Heart left ventricle (tissue), 16 donors: Measurements from ENCODE around the gene QSOX1. TPM values are rescaled to one million over a fixed set of nuclear protein-coding genes. Genes with fewer than 3 reads are reported as not detected.

ENCODE experiments used
- ATAC-seq, 4 donors: fragments of 200-7000 bp; cut with Tn5 transposase; one replicate each; pipeline ENCODE4 v1.9.1; 2020 to 2022; ENCODE audit warnings: moderate library complexity in 4 of 4, mild to moderate bottlenecking in 3 of 4, moderate number of reproducible peaks in 1 of 4
- DNase-seq, 5 donors: peaks; one replicate each; pipeline ENCODE4 v3.0.0-alpha.2; 2020
- H3K27ac ChIP-seq, 12 donors: fragments of 200-600 bp; sonication (generic) in 4 of 12; one replicate each; pipeline versions ENCODE4 v1.5.0 to v1.8.0; 2016 to 2022; ENCODE audit warnings: mild to moderate bottlenecking in 2 of 12
- H3K27me3 ChIP-seq, 9 donors: fragments of 200-600 bp; sonication (generic) in 2 of 9; one replicate each; pipeline versions ENCODE4 v1.5.1 to v1.8.0; 2016 to 2022; ENCODE audit warnings: mild to moderate bottlenecking in 3 of 9
- H3K36me3 ChIP-seq, 9 donors: fragments of 200-600 bp; sonication (generic) in 2 of 9; one replicate each; pipeline versions ENCODE4 v1.5.0 to v1.8.0; 2018 to 2022; ENCODE audit warnings: mild to moderate bottlenecking in 2 of 9
- H3K4me1 ChIP-seq, 12 donors: fragments of 200-600 bp; sonication (generic) in 4 of 12; one replicate each; pipeline versions ENCODE4 v1.5.0 to v1.8.0; 2016 to 2022; ENCODE audit warnings: mild to moderate bottlenecking in 3 of 12
- H3K4me3 ChIP-seq, 12 donors: fragments of 200-600 bp; sonication (generic) in 4 of 12; one replicate each; pipeline versions ENCODE4 v1.5.0 to v1.8.0; 2017 to 2022; ENCODE audit warnings: mild to moderate bottlenecking in 9 of 12, moderate library complexity in 4 of 12
- H3K9me3 ChIP-seq, 12 donors: fragments of 200-600 bp; sonication (generic) in 4 of 12; one replicate each; pipeline versions ENCODE4 v1.5.0 to v1.8.0; 2016 to 2022; ENCODE audit warnings: mild to moderate bottlenecking in 1 of 12
- CTCF ChIP-seq, 12 donors: fragments of 200-600 bp; sonication (generic) in 4 of 12; IDR thresholded peaks; one replicate each; pipeline versions ENCODE4 v1.5.0 to v1.8.0; 2018 to 2022; ENCODE audit warnings: antibody characterized with exemption in 12 of 12, mild to moderate bottlenecking in 5 of 12
- POLR2A ChIP-seq, 2 donors: fragments of 450-650 bp; IDR thresholded peaks; one replicate each; pipeline ENCODE4 v1.6.1; 2017; ENCODE audit warnings: antibody characterized with exemption in 2 of 2, mild to moderate bottlenecking in 2 of 2, moderate library complexity in 2 of 2
- WGBS, 4 donors: extraction: QIAGEN DNeasy Blood & Tissue Kit in 2 of 4; methylation state at CpG; one replicate each; pipeline versions ENCODE4 v1.1.5 to v1.1.7; 2013 to 2018; 5-methylcytosine and 5-hydroxymethylcytosine counted together
- intact Hi-C, 10 donors: fragments of 100-400 bp; cut with DNase I; formaldehyde crosslinking; loops; one replicate each; pipeline versions ENCODE4 v1.11.1 to v1.14.2; 2022
- polyA plus RNA-seq, 2 donors: library from polyadenylated mRNA; stranded (reverse); fragments of 200-250 nt; gene quantifications; one replicate each; pipeline ENCODE4 v1.2.3, GENCODE V29; 2013
- total RNA-seq, 9 donors: library from RNA; depleted of rRNA in 2 of 9; stranded (reverse); fragments of >200 nt in 2 of 9; fragmentation: NEBNext Ultra II Directional in 3 of 9; extraction: Animal tissue kit (Norgen Biotek cat#: 25700) in 3 of 9; gene quantifications; one replicate each; pipeline versions ENCODE4 v1.1.0 to v1.2.4, GENCODE V29; 2016 to 2023
- donor health status: ischemic (EF 13 %, LVEDD 7.1; RV severe dilation, severe dysfunction).
- donor health status: healthy with polysubstance abuse.
- donor health status: DM: no; HTN: yes; CAD: no.
- donor health status: DM: no; HTN: no; CAD: no.
- donor health status: ischemic (EF 25% LVEDD 6.9; RV normal size, moderate dysfunction).
- donor health status: ischemic (EF 25% LVEDD 5.7; RV mildly dilated, moderate dysfunction).
- donor health status: healthy.
- donor health status: DM: yes; HTN: yes; CAD: no.
- donor health status: ischemic (EF 35%, LVEDD 5.7; RV mildly dilated, moderate dysfunction).
- donor health status: nonischemic (EF 11% LVEDD 7.7; RV severe dilation, severe dysfunction).
- donor health status: DM: yes; HTN: yes; CAD: no.
- donor health status: PGD.
- donor health status: ischemic (EF 29% LVEDD 5.4; RV normal size, mild dysfunction).
- donor health status: nonischemic (EF 23%, LVEDD 6.1; RV moderate dilation, normal function).

QSOX1 gene
- total and polyA plus RNA-seq, 11 donors, result 62.3 to 250 (median 122) TPM

DNA sequence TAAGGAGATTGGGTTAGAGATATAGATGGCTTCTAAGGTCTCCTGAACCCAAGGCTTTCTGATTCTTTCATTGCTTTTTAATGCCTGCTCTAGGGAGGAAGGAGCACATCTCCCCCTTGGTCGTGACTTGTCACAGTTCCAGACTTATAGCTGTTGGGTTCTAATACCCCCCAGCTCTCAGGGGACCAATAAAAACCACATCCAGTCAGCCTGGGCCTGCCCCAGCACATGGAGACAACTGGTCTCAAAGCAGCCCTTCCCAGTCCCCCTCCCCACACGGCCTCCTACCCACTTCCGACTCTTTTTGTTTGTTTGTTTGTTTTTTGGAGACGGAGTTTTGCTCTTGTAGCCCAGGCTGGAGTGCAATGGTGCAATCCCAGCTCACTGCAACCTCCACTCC is 23.3 kb downstream of the QSOX1 start:
- Histone ChIP-seq H3K36me3 (peaks cover 0 to 32% (median 11%) of the 10 kb centered on the region in 9 donors), H3K9me3 (no peaks in the 10 kb centered on the region), H3K27me3 (no peaks in the 10 kb centered on the region), H3K4me1 (peaks cover 7 to 37% (median 23%) of the 10 kb centered on the region in 12 donors), H3K27ac (no peak overlapping the region), H3K4me3 (no peak overlapping the region)
- intact Hi-C loops, result loop anchor here in 9 of 10 donors (5.0 to 10.0 kb wide), 10 partner anchors 61 to 473 kb away; partner anchors contain the start of gene TOR1AIP2 (in 2 of the 9)
- DNase-seq, result peak in 1 of 5 donors; percentile 11
- ATAC-seq, result no peak
- 77 to 91% (median 84%) methylated on average over 4 of the region's 4 CpGs for WGBS, 4 donors
- TF ChIP-seq CTCF (IDR thresholded peaks at IDR 0.05) (no peak), POLR2A (IDR thresholded peaks at IDR 0.05) (no peak)

- no peak for TF ChIP-seq POLR2A (IDR thresholded peaks at IDR 0.05)
- peak; percentile 84 to 98 (median 94) for TF ChIP-seq CTCF (IDR thresholded peaks at IDR 0.05)
- no peak overlapping the region for H3K4me3 ChIP-seq
- H3K9me3 ChIP-seq, result no peaks in the 10 kb centered on the region
- no peak overlapping the region for H3K27ac ChIP-seq
- ATAC-seq (no peak), DNase-seq (peak; percentile 45 to 79 (median 55))
- WGBS, 4 donors, result 52 to 70% (median 65%) methylated on average over 10 to 12 of the region's 12 CpGs
- H3K4me1 ChIP-seq, result peaks cover 4 to 30% (median 20%) of the 10 kb centered on the region in 12 donors
- intact Hi-C loops, result loop anchor here in 9 of 10 donors (5.0 to 10.0 kb wide), 10 partner anchors 61 to 474 kb away; partner anchors contain the start of gene TOR1AIP2 (in 2 of the 9)
- H3K27me3 ChIP-seq, result no peaks in the 10 kb centered on the region
- peaks cover 0 to 39% (median 11%) of the 10 kb centered on the region in 9 donors for H3K36me3 ChIP-seq
Measured at GRCh38 chr1:180178511-180179161, 24.0 kb downstream of the QSOX1 start.

DNA sequence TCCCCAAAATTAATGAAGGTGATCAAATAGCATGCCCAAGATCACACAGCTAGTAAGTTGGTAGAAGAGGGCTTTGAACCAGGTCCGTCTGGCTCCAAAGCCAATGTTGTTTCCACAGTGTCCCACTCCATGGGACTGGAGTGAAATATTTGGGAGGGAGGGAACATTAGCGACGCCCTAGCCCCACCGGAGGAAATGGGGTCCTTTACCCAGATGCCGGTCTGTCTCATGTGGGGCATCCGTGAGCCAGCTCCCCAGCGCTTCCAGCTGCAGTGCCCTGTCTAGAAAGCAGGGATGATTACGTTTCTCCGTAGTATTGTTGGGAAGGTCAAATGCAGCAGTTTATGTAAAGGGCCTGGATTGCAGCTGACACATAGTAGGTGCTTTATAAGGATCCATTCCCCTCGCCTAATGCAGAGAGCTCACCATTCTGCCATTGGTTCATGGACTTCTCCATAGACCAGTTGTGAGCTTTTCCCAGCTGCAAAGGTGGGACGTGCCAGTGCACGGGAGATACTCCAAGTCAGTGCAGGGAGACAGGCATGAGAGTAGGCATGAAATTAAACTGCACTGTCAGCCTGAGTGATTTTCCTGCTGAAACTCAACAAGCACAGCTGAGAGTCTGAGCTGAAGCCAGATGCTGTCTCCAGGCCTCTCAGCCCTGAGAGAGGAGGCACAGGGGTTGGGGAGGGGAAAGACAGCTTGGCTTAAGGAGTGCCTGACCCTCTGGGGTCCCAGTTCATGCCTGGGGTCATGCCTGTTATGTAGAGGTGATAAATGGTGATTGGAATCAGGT is 24.7 kb downstream of the QSOX1 start:
- Histone ChIP-seq H3K36me3 (peaks cover 0 to 46% (median 17%) of the 10 kb centered on the region in 9 donors), H3K27me3 (no peaks in the 10 kb centered on the region), H3K4me3 (no peak overlapping the region), H3K4me1 (peaks cover 0 to 22% (median 13%) of the 10 kb centered on the region in 12 donors), H3K27ac (no peak overlapping the region), H3K9me3 (no peaks in the 10 kb centered on the region)
- ATAC-seq (no peak), DNase-seq (peak in 1 of 5 donors; percentile 36)
- TF ChIP-seq CTCF (IDR thresholded peaks at IDR 0.05) (peak in 3 of 12 donors; percentile 9 to 27 (median 21)), POLR2A (IDR thresholded peaks at IDR 0.05) (no peak)
- 83 to 88% (median 87%) methylated on average over 9 to 12 of the region's 12 CpGs for WGBS, 4 donors
- intact Hi-C loops, result loop anchor here in 9 of 10 donors (5.0 to 10.0 kb wide), 10 partner anchors 62 to 475 kb away; partner anchors contain the start of gene TOR1AIP2 (in 2 of the 9)

DNA sequence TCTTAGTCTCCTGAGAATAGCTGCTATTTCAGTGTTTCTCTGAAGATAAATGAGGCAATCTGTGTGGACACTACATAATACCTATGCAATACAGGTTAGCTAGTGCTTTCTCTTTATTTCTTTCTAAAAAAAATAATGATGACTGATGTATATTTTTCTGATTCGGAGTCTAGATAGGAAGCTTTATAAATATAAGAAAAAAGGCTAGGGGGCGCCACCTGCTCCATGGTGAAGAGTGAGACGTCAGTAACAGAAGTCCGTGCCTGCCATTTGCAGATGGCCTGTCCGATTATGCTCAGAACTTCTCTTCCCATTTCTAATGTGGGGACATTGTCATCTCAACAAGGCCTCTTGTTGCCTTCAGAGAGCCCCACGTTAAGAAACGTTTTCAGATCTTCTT is 26.4 kb downstream of the QSOX1 start:
- 76 to 90% (median 84%) methylated on average over 7 of the region's 7 CpGs for WGBS, 4 donors
- DNase-seq (no peak), ATAC-seq (no peak)
- intact Hi-C loops, result loop anchor here in 3 of 10 donors (10.0 kb wide), 4 partner anchors 234 to 476 kb away; no protein-coding TSS in a partner anchor
- H3K27ac ChIP-seq, result no peak overlapping the region
- H3K4me3 ChIP-seq, result no peak overlapping the region
- no peaks in the 10 kb centered on the region for H3K9me3 ChIP-seq
- peaks cover 0 to 63% (median 34%) of the 10 kb centered on the region in 9 donors for H3K36me3 ChIP-seq
- no peaks in the 10 kb centered on the region for H3K27me3 ChIP-seq
- H3K4me1 ChIP-seq, result peaks cover 0 to 5% (median 1%) of the 10 kb centered on the region in 12 donors
- TF ChIP-seq POLR2A (IDR thresholded peaks at IDR 0.05), result no peak
- TF ChIP-seq CTCF (IDR thresholded peaks at IDR 0.05), result peak in 8 of 12 donors; percentile 19 to 46 (median 36)
